AG10803 (cell line): ENCODE measurements around the gene TTLL5.

ENCODE experiments used
- DNase-seq: peaks from one replicate; pipeline ENCODE4 v3.0.0; 2010; ENCODE audit warnings: low read depth
- H3K4me3 ChIP-seq: 2 replicates; pipeline ENCODE4 v1.5.1; 2011; ENCODE audit warnings: mild to moderate bottlenecking, low read length, control low read depth
- CTCF ChIP-seq: conservative IDR thresholded peaks from 2 replicates; pipeline ENCODE4 v1.5.1; 2011; ENCODE audit warnings: mild to moderate bottlenecking, low read length, control low read depth, inconsistent platforms

Gene TTLL5

GRCh38 chr14:75831455-75831854 lies 170.4 kb downstream of the TTLL5 start:
- peak; percentile 83 for DNase-seq
- H3K4me3 ChIP-seq = peak overlapping the region; percentile 15
- TF ChIP-seq CTCF = no peak

- H3K4me3 ChIP-seq = no peak overlapping the region
- no peak for TF ChIP-seq CTCF
- DNase-seq = peak; percentile 66
Observed at GRCh38 chr14:75831952-75832351, 170.9 kb downstream of the TTLL5 start.

DNA sequence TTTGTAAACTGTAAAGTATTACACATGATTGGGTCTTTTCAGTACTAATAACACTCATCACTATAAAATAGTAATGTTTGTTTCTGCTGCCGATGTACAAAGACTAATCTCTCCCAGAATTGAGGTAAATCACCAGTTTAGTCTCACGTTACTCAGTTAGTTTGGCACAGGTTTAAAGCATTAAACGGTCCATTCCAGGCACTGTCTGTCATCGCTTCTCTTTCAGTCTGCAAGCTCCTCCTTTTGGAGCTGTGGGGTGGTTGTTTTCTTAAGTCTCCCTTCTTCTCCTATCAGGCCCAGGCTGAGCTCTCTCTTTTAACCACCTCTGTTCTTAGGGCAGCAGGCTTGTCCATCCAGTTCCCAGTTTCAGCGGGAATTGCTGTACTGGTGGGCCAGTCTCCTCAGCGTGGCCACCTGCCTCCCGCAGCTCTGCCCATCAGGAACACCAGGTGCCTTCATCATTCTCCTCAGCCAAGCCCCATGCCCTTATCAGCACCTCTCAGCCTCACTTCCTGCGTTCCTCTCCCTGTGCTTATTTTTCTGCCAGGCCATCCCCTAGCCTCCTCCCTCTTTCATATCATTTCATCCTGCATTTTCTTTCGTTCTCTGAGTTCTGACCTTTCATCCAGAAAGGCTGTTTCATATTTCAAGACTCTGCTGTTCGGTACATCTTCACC lies 171.7 kb downstream of the TTLL5 start:
- DNase-seq = peak; percentile 55
- TF ChIP-seq CTCF = no peak

GRCh38 chr14:75833326-75834020 lies 172.4 kb downstream of the TTLL5 start:
- DNase-seq = no peak
- no peak for TF ChIP-seq CTCF
- no peak overlapping the region for H3K4me3 ChIP-seq

More for the DNA sequence above, 171.7 kb downstream of the TTLL5 start:
- no peak overlapping the region for H3K4me3 ChIP-seq

GRCh38 chr14:75835156-75835725 lies 174.2 kb downstream of the TTLL5 start:
- no peak for TF ChIP-seq CTCF
- DNase-seq = peak; percentile 42

DNA sequence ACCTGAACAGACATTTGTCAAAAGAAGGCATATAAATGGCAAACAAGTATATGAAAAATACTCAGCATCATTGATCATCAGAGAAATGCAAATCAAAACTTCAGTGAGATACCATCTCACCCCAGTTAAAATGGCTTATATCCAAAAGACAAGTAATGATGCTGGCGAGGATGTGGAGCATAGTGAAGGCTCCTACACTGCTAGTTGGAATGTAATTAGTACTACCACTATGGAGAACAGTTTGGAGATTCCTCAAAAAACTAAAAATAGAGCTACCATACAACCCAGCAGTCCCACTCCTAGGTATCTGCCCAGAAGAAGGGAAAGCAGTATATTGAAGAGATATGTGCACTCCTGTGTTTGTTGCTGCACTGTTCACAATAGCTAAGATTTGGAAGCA lies 174.7 kb downstream of the TTLL5 start:
- no peak overlapping the region for H3K4me3 ChIP-seq
- TF ChIP-seq CTCF = no peak
- peak; percentile 34 for DNase-seq

More at GRCh38 chr14:75835156-75835725, 174.2 kb downstream of the TTLL5 start:
- H3K4me3 ChIP-seq = no peak overlapping the region
